Right atrium auricular region (tissue), 2 donors: ENCODE measurements around the gene NCKAP5. TPM values are rescaled to one million over a fixed set of nuclear protein-coding genes. Genes with fewer than 3 reads are reported as not detected.

ENCODE experiments used
- DNase-seq: peaks from one replicate; pipeline ENCODE4 v3.0.0-alpha.2; 2019; ENCODE audit warnings: low spot score
- H3K27ac ChIP-seq, 2 donors: fragments of 200-600 bp; sonication (generic); 1 replicate in 1 of 2; 2 replicates in 1 of 2; pipeline ENCODE4 v1.5.1; 2016 to 2019
- H3K27me3 ChIP-seq, 2 donors: fragments of 200-600 bp; sonication (generic); one replicate each; pipeline versions ENCODE4 v1.5.1 to v1.6.0; 2017 to 2019
- H3K36me3 ChIP-seq: fragments of 200-600 bp; sonication (generic); one replicate; pipeline ENCODE4 v1.5.1; 2016
- H3K4me1 ChIP-seq, 2 donors: fragments of 200-600 bp; sonication (generic); one replicate each; pipeline versions ENCODE4 v1.5.1 to v1.6.0; 2017 to 2019
- H3K4me3 ChIP-seq, 2 donors: fragments of 200-600 bp; sonication (generic); 1 replicate in 1 of 2; 2 replicates in 1 of 2; pipeline ENCODE4 v1.5.1; 2017 to 2019; ENCODE audit warnings: mild to moderate bottlenecking in 1 of 2, moderate library complexity in 1 of 2
- H3K9me3 ChIP-seq, 2 donors: fragments of 200-600 bp; sonication (generic); one replicate each; pipeline ENCODE4 v1.5.1; 2019
- CTCF ChIP-seq, 2 donors: fragments of 200-600 bp; sonication (generic); IDR thresholded peaks; one replicate each; pipeline ENCODE4 v1.5.1; 2019; ENCODE audit warnings: antibody characterized with exemption in 2 of 2
- total RNA-seq, 2 donors: library from RNA; depleted of rRNA; stranded (reverse); fragments of >200 nt; gene quantifications; one replicate each; pipeline ENCODE4 v1.1.0, GENCODE V29; 2016

NCKAP5 gene
- total RNA-seq, 2 donors from 2014 or later, result 3.6 to 5.4 TPM

GRCh38 chr2:132911726-132912724 lies 656.2 kb downstream of the NCKAP5 start:
- TF ChIP-seq CTCF (IDR thresholded peaks at IDR 0.05), result no peak
- Histone ChIP-seq H3K4me3 (no peak overlapping the region), H3K9me3 (peaks cover 0 to 6% of the 10 kb centered on the region in 2 donors), H3K27me3 (no peaks in the 10 kb centered on the region), H3K4me1 (peaks cover 0 to 8% of the 10 kb centered on the region in 2 donors), H3K27ac (no peak overlapping the region), H3K36me3 (no peaks in the 10 kb centered on the region)
- no peak for DNase-seq

- Histone ChIP-seq H3K27ac (no peak overlapping the region), H3K4me1 (peaks cover 0 to 3% of the 10 kb centered on the region in 2 donors), H3K27me3 (no peaks in the 10 kb centered on the region), H3K4me3 (no peak overlapping the region), H3K36me3 (no peaks in the 10 kb centered on the region), H3K9me3 (peaks cover 0 to 6% of the 10 kb centered on the region in 2 donors)
- TF ChIP-seq CTCF (IDR thresholded peaks at IDR 0.05), result no peak
- DNase-seq, result no peak
These were observed 657.8 kb downstream of the NCKAP5 start for GRCh38 chr2:132910432-132910831.

GRCh38 chr2:132909427-132909826 lies 658.8 kb downstream of the NCKAP5 start:
- Histone ChIP-seq H3K9me3 (peaks cover 0 to 6% of the 10 kb centered on the region in 2 donors), H3K27me3 (no peaks in the 10 kb centered on the region), H3K4me1 (no peaks in the 10 kb centered on the region), H3K36me3 (no peaks in the 10 kb centered on the region), H3K27ac (no peak overlapping the region), H3K4me3 (no peak overlapping the region)
- no peak for TF ChIP-seq CTCF (IDR thresholded peaks at IDR 0.05)
- DNase-seq, result no peak

GRCh38 chr2:132904142-132904842 lies 664.0 kb downstream of the NCKAP5 start:
- H3K27ac ChIP-seq, result no peak overlapping the region
- H3K27me3 ChIP-seq, result no peaks in the 10 kb centered on the region
- no peaks in the 10 kb centered on the region for H3K9me3 ChIP-seq
- H3K36me3 ChIP-seq, result no peaks in the 10 kb centered on the region
- H3K4me1 ChIP-seq, result no peaks in the 10 kb centered on the region
- DNase-seq, result no peak
- no peak overlapping the region for H3K4me3 ChIP-seq
- TF ChIP-seq CTCF (IDR thresholded peaks at IDR 0.05), result no peak

GRCh38 chr2:132902626-132903025 lies 665.6 kb downstream of the NCKAP5 start:
- no peaks in the 10 kb centered on the region for H3K4me1 ChIP-seq
- H3K36me3 ChIP-seq, result no peaks in the 10 kb centered on the region

More at GRCh38 chr2:132902626-132903025, 665.6 kb downstream of the NCKAP5 start:
- DNase-seq, result no peak
- H3K27ac ChIP-seq, result no peak overlapping the region
- H3K4me3 ChIP-seq, result no peak overlapping the region
- no peak for TF ChIP-seq CTCF (IDR thresholded peaks at IDR 0.05)
- H3K9me3 ChIP-seq, result peaks cover 0 to 7% of the 10 kb centered on the region in 2 donors
- no peaks in the 10 kb centered on the region for H3K27me3 ChIP-seq
